Upper lobe of left lung (tissue), 4 donors: Measurements from ENCODE around the gene ANXA2.

ENCODE experiments used
- POLR2A ChIP-seq, 4 donors: fragments of 450-650 bp; IDR thresholded peaks; one replicate each; pipeline ENCODE4 v1.5.1; 2016 to 2017; ENCODE audit warnings: antibody characterized with exemption in 4 of 4, mild to moderate bottlenecking in 2 of 4
- TF ChIP-seq, protein P1 (sequence below), 6 experiments: fragments of 450-650 bp in 4 of 6; fragments of 200-600 bp in 2 of 6; sonication (generic) in 2 of 6; IDR thresholded peaks; one replicate each; pipeline ENCODE4 v1.5.1; 2016 to 2019; ENCODE audit warnings: antibody characterized with exemption in 6 of 6

DNA sequence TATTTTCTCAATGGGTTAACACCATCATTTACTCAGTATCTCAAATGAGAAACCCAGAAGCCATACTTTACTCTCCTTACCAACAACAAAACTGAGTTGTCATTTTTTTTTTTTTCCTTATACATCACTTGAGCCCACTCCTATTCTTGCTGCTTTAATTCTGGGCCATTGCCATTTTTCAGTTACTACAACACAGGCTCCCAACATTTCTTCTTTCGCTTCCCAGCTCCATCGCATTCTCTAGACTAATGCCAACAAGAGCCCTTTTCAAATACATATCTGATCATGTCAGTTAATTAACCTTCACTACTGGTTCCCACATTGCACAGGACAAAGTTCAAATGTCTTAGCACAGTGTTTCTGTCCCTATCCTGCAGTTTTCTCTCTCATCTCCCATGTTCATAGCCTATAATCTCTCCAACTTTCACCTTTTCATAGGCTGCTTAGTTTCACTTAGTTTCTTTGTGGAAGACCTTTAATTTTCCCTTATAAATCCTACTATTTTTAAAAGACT lies 22.5 kb upstream of the ANXA2 start:
- TF ChIP-seq, protein P1, sequence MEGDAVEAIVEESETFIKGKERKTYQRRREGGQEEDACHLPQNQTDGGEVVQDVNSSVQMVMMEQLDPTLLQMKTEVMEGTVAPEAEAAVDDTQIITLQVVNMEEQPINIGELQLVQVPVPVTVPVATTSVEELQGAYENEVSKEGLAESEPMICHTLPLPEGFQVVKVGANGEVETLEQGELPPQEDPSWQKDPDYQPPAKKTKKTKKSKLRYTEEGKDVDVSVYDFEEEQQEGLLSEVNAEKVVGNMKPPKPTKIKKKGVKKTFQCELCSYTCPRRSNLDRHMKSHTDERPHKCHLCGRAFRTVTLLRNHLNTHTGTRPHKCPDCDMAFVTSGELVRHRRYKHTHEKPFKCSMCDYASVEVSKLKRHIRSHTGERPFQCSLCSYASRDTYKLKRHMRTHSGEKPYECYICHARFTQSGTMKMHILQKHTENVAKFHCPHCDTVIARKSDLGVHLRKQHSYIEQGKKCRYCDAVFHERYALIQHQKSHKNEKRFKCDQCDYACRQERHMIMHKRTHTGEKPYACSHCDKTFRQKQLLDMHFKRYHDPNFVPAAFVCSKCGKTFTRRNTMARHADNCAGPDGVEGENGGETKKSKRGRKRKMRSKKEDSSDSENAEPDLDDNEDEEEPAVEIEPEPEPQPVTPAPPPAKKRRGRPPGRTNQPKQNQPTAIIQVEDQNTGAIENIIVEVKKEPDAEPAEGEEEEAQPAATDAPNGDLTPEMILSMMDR (IDR thresholded peaks at IDR 0.05) = no peak
- TF ChIP-seq POLR2A (IDR thresholded peaks at IDR 0.05) = no peak
